OCI-LY7 (cell line): ENCODE results near the gene CDH22. TPM values are rescaled to one million over a fixed set of nuclear protein-coding genes. Genes with fewer than 3 reads are reported as not detected.
A peak's percentile ranks its signal among the peaks of the same experiment; 100 is the strongest.

Experiments
- BruUV-seq: library from RNA; stranded (reverse); fragments of 400-500 nt; replicated peaks from 2 replicates; lab custom pipeline; 2021; lab: Mats Ljungman, UMichigan
- CTCF ChIA-PET: fragments of 300-600 bp; sonication (Branson Sonifier 250); formaldehyde crosslinking; loops from one replicate; lab custom pipeline; 2022; ENCODE audit warnings: antibody characterized with exemption; ENCODE audit not compliant: unreplicated experiment; lab: Charles Lee
- POLR2A ChIA-PET: fragments of 300-600 bp; sonication (Branson Sonifier 250); formaldehyde crosslinking; loops from one replicate; lab custom pipeline; 2022; ENCODE audit warnings: antibody characterized with exemption; lab: Charles Lee
- DNase-seq: peaks from one replicate; pipeline ENCODE4 v3.0.0-alpha.2; 2015; ENCODE audit warnings: low spot score
- H2AFZ ChIP-seq: fragments of 200-600 bp; sonication (generic), shearing (Covaris generic); 2 replicates; pipeline ENCODE4 v1.6.1; 2014; ENCODE audit warnings: mild to moderate bottlenecking, antibody characterized with exemption, low read length, moderate library complexity
- H3K27ac ChIP-seq: fragments of 200-600 bp; sonication (generic); 2 replicates; pipeline ENCODE4 v1.5.1; 2014; ENCODE audit warnings: mixed run types, low read depth, mild to moderate bottlenecking, moderate library complexity, low read length, inconsistent platforms; ENCODE audit not compliant: poor library complexity, severe bottlenecking
- H3K36me3 ChIP-seq: fragments of 200-600 bp; sonication (generic); 2 replicates; pipeline ENCODE4 v1.6.1; 2014; ENCODE audit warnings: mild to moderate bottlenecking, antibody characterized with exemption, low read length, moderate library complexity, mixed read lengths; ENCODE audit not compliant: insufficient read depth
- H3K4me1 ChIP-seq: fragments of 200-600 bp; sonication (generic); 2 replicates; pipeline ENCODE4 v1.5.1; 2014; ENCODE audit warnings: mild to moderate bottlenecking, low read length; ENCODE audit not compliant: insufficient read depth, poor library complexity, severe bottlenecking
- H3K4me2 ChIP-seq: fragments of 200-600 bp; sonication (generic); 2 replicates; pipeline ENCODE4 v1.6.1; 2014; ENCODE audit warnings: mild to moderate bottlenecking, low read length
- H3K4me3 ChIP-seq: fragments of 200-600 bp; sonication (generic); 2 replicates; pipeline ENCODE4 v1.5.1; 2014; ENCODE audit warnings: mild to moderate bottlenecking, low read depth, low read length; ENCODE audit not compliant: poor library complexity, severe bottlenecking
- H3K79me2 ChIP-seq: fragments of 200-600 bp; sonication (generic); 2 replicates; pipeline ENCODE4 v1.6.1; 2016; ENCODE audit warnings: low read depth, mild to moderate bottlenecking, low read length, moderate library complexity, mixed read lengths; ENCODE audit not compliant: insufficient read depth
- H3K9me2 ChIP-seq: fragments of 200-600 bp; sonication (generic); 2 replicates; pipeline ENCODE4 v1.6.1; 2016; ENCODE audit warnings: mild to moderate bottlenecking, low read length, mixed read lengths; ENCODE audit not compliant: insufficient read depth
- H3K9me3 ChIP-seq: fragments of 200-600 bp; sonication (generic); 2 replicates; pipeline ENCODE4 v1.6.1; 2014; ENCODE audit warnings: mild to moderate bottlenecking, mixed run types, low read length, mixed read lengths
- H4K20me1 ChIP-seq: fragments of 200-600 bp; sonication (generic); 2 replicates; pipeline ENCODE4 v1.6.1; 2014; ENCODE audit warnings: mild to moderate bottlenecking, antibody characterized with exemption, low read length, moderate library complexity, mixed read lengths; ENCODE audit not compliant: insufficient read depth
- EZH2phosphoT487 ChIP-seq: fragments of 200-600 bp; sonication (generic); IDR thresholded peaks from 2 replicates; pipeline ENCODE4 v1.6.1; 2018; ENCODE audit warnings: low read depth, borderline replicate concordance, mild to moderate bottlenecking, mixed run types, antibody characterized with exemption, low read length, moderate library complexity, mixed read lengths
- intact Hi-C: fragments of 100-400 bp; cut with micrococcal nuclease; formaldehyde crosslinking; loops from one replicate; pipeline ENCODE4 v1.10.0; 2022; ENCODE audit not compliant: unreplicated experiment
- total RNA-seq, 2 experiments: library from RNA; depleted of rRNA in 1 of 2; stranded (reverse); fragments of >200 nt in 1 of 2; shearing (Covaris generic) in 1 of 2; gene quantifications; 2 replicates each; pipeline ENCODE4 v1.2.3, GENCODE V29; 2014 to 2022
- TF ChIP-seq, protein P1 (sequence below): fragments of 200-600 bp; sonication (generic); conservative IDR thresholded peaks from 2 replicates; pipeline ENCODE4 v1.5.1; 2014; ENCODE audit warnings: mild to moderate bottlenecking, antibody characterized with exemption, low read length, moderate library complexity, mixed read lengths

The CDH22 gene
- total RNA-seq, 2 experiments from 2014 or later, result not detected

DNA sequence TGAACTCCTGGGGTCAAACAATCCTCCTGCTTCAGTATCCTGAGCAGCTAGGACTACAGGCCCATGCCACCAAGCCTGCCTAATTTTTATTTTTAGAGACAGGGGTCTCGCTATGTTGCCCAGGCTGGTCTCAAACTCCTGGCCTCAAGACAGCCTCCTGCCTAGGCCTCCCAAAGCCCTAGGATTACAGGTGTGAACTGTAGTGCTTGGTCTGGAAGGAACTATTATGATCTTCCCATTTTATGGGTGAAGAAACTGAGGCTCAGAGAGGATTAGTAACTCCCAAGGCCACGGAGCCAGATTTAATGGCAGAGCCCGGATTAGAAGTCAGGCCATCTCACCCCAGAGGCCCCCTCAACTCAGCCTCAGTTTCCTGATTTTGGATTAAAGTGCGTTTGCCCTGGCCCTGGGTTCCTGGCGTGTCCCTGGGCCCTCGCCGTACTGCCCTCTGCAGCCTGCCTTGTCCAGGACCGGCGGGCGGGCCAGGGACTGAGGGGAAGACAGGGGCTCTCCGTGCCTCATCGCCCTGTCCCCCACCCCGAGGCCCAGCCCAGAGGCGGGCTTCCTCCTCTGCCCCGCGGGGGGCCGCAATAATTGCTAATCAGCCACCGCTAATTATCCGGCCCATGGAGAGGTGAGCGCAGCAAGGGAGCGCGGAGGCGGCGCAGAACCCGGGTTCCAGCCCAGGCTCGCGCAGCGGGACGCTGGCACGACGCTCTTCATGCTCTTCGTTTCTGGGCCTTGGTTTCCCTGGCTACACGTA is 155.3 kb downstream of the CDH22 start:
- Histone ChIP-seq H3K27ac (no peak overlapping the region), H3K36me3 (no peaks in the 10 kb centered on the region), H3K4me2 (no peak overlapping the region), H3K9me2 (no peaks in the 10 kb centered on the region), H2AFZ (no peak overlapping the region), H3K79me2 (no peaks in the 10 kb centered on the region), H3K4me3 (no peak overlapping the region), H3K9me3 (no peaks in the 10 kb centered on the region), H3K4me1 (no peaks in the 10 kb centered on the region), H4K20me1 (no peaks in the 10 kb centered on the region)
- CTCF ChIA-PET, result no interaction called here
- DNase-seq, result no peak
- no TSS peak for BruUV-seq
- POLR2A ChIA-PET, result no interaction called here
- intact Hi-C loops, result no loop called here
- TF ChIP-seq, protein P1, sequence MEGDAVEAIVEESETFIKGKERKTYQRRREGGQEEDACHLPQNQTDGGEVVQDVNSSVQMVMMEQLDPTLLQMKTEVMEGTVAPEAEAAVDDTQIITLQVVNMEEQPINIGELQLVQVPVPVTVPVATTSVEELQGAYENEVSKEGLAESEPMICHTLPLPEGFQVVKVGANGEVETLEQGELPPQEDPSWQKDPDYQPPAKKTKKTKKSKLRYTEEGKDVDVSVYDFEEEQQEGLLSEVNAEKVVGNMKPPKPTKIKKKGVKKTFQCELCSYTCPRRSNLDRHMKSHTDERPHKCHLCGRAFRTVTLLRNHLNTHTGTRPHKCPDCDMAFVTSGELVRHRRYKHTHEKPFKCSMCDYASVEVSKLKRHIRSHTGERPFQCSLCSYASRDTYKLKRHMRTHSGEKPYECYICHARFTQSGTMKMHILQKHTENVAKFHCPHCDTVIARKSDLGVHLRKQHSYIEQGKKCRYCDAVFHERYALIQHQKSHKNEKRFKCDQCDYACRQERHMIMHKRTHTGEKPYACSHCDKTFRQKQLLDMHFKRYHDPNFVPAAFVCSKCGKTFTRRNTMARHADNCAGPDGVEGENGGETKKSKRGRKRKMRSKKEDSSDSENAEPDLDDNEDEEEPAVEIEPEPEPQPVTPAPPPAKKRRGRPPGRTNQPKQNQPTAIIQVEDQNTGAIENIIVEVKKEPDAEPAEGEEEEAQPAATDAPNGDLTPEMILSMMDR, result no peak
- no peak for TF ChIP-seq EZH2phosphoT487

DNA sequence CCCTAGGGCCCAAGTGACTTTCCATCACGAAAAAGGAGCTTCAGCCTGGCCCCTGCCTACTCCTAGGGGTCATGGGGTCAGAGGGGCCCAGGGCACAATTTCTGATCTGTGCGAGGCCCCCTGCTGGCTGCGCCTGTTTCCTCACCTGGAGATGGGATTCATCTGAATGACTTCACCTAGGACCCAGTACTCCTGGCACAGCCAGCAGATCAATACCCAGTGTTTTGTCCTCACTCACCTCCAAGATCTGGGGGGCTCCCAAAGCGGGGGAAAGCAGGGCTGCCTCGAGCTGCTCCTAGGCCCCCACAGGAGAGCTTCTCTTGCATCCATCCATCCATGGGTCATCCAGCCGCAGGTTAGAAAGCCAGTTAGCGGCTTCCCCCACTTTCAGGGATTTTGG is 156.4 kb downstream of the CDH22 start:
- Histone ChIP-seq H3K9me3 (no peaks in the 10 kb centered on the region), H3K27ac (no peak overlapping the region), H3K79me2 (no peaks in the 10 kb centered on the region), H4K20me1 (no peaks in the 10 kb centered on the region), H3K9me2 (no peaks in the 10 kb centered on the region), H3K4me1 (no peaks in the 10 kb centered on the region), H3K36me3 (no peaks in the 10 kb centered on the region), H2AFZ (no peak overlapping the region), H3K4me2 (no peak overlapping the region), H3K4me3 (no peak overlapping the region)
- no TSS peak for BruUV-seq
- POLR2A ChIA-PET, result no interaction called here
- intact Hi-C loops, result no loop called here
- CTCF ChIA-PET, result no interaction called here
- peak; percentile 32 for DNase-seq
- TF ChIP-seq, protein P1, result peak; percentile 81
- TF ChIP-seq EZH2phosphoT487, result no peak

DNA sequence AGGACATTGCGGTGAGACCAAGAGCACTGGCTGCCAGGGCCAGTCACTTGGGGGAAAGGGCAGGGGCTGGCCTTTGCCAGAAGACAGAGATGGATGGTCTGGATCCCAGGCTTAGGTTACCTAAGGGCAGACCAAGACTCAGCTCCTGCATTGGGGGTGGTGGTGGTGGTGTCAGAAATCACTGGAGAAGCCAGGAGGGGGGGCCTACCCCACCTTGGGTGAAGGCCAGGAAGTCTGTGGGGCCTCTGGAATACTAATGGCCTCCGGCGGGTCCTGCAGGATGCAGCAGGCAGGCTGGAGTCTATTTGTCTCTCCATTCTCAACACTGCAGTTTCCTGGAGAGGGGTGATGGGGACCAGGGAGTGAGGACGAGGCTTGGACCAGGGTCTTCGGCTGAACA is 157.4 kb downstream of the CDH22 start:
- Histone ChIP-seq H4K20me1 (no peaks in the 10 kb centered on the region), H3K4me1 (no peaks in the 10 kb centered on the region), H3K4me3 (no peak overlapping the region), H3K9me2 (no peaks in the 10 kb centered on the region), H2AFZ (no peak overlapping the region), H3K4me2 (no peak overlapping the region), H3K36me3 (no peaks in the 10 kb centered on the region), H3K9me3 (no peaks in the 10 kb centered on the region), H3K79me2 (no peaks in the 10 kb centered on the region), H3K27ac (no peak overlapping the region)
- TF ChIP-seq, protein P1, result no peak
- TF ChIP-seq EZH2phosphoT487, result no peak
- CTCF ChIA-PET, result interaction anchor here (0.6 kb wide), 2 partner anchors 21 to 791 kb away, joined by 3 read pairs; no protein-coding TSS in a partner anchor
- intact Hi-C loops, result no loop called here
- no TSS peak for BruUV-seq
- DNase-seq, result no peak
- POLR2A ChIA-PET, result no interaction called here
